SK-MEL-5 (cell line): ENCODE data around the gene MXD1. TPM values are rescaled to one million over a fixed set of nuclear protein-coding genes. Genes with fewer than 3 reads are reported as not detected.

ENCODE experiments used
- DNase-seq: peaks from one replicate; pipeline ENCODE4 v3.0.0-alpha.2; 2016; ENCODE audit warnings: low read depth, low spot score
- in situ Hi-C: cut with HindIII; loops from 2 replicates; pipeline ENCODE4 v1.10.0; 2016; ENCODE audit warnings: low sequenced_read_pairs, high pct_unique_total_duplicates, low pct_unique_long_range_greater_than_20kb
- small RNA-seq, 2 experiments: library from RNA; depleted of rRNA; stranded (forward); fragments of <200 nt; gene quantifications; one replicate each; pipeline ENCODE3, GENCODE V24; 2014
- total RNA-seq: library from RNA; depleted of rRNA; stranded (reverse); fragments of >200 nt; shearing (Covaris generic); gene quantifications from 2 replicates; pipeline ENCODE4 v1.2.3, GENCODE V29; 2014; rRNA removed

MXD1 gene
- total RNA-seq, 1 experiment from 2014 or later: 3.8 TPM

- in situ Hi-C loops: no loop called here
- DNase-seq: no peak
These were observed 71.8 kb downstream of the MXD1 start for GRCh38 chr2:69986691-69987090.

- no peak for DNase-seq
- in situ Hi-C loops: no loop called here
These were observed 73.3 kb downstream of the MXD1 start for GRCh38 chr2:69988086-69988635.

GRCh38 chr2:69989009-69989408 is 74.1 kb downstream of the MXD1 start:
- in situ Hi-C loops: no loop called here
- DNase-seq: no peak

- no peak for DNase-seq
- in situ Hi-C loops: no loop called here
These were observed 74.7 kb downstream of the MXD1 start for GRCh38 chr2:69989441-69990105.

Small RNAs within 50 kb of the gene (small RNA-seq; reads per million reads assigned to genes)
- 0 reads per million in 2 experiments for gene RPL23AP92

Other genes starting within 250 kb of the MXD1 start
- gene ANXA4, start 173.0 kb upstream of the MXD1 start, total RNA-seq: 24.6 and 26.1 TPM in 2 replicates
- gene GMCL1, start 85.4 kb upstream of the MXD1 start, total RNA-seq: 7.2 and 7.9 TPM in 2 replicates
- 65.8 and 70.1 TPM in 2 replicates for gene SNRNP27, start 21.2 kb upstream of the MXD1 start, total RNA-seq
- gene ASPRV1, start 46.5 kb downstream of the MXD1 start, total RNA-seq: 0.05 TPM in 1 of 2 replicates, not detected in the other
- gene PCBP1, start 172.4 kb downstream of the MXD1 start, total RNA-seq: 37.9 and 43.9 TPM in 2 replicates